Measurements from ENCODE around the gene MIF4GD. TPM values are rescaled to one million over a fixed set of nuclear protein-coding genes. Genes with fewer than 3 reads are reported as not detected.

MIF4GD gene
- total RNA-seq = 32.1 TPM
- long read RNA-seq, transcript MIF4GD-214 (5 exons, 1,230 nt) = minor isoform, 20 of 84 reads
- long read RNA-seq, transcript MIF4GD-208 (7 exons, 1,419 nt) = minor isoform, 10 of 84 reads
- long read RNA-seq, transcript MIF4GD-202 (6 exons, 1,306 nt) = major isoform, 25 of 84 reads
- long read RNA-seq, partial matches to known transcripts = 11 of 84 reads
- long read RNA-seq, other reads (novel, unspliced or antisense) = 12 of 84 reads

DNA sequence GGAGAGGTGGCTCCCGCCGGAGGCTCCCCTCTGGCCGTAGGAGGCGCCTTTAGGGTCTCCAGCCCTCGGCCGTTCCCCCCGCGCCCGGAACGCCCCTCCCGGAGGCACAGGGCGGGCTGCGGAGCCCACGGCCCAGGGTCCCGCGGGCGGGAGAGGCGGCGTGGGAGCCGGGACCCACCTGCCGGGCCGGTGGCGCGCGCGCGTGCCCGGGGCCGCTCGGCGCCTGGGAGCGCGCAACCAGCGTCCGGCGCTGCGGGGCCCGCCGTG, at the start of gene MIF4GD:
Gene MIF4GD (minus strand): TSS at position 266 of the 267 bp plus-strand sequence. CDS start 1,036 bp downstream, outside the sequence.
- intact Hi-C loops (cut with DNase I) = no loop called here
- no peaks in the 10 kb centered on the region for H3K27me3 ChIP-seq (ENCODE audit: low read depth)
- no peak for DNase-seq
- peak within 1 kb of the TSS; percentile 93 for H3K4me3 ChIP-seq
- no peak for TF ChIP-seq CTCF (IDR thresholded peaks at IDR 0.05)
- no peaks in the 10 kb centered on the region for H3K9me3 ChIP-seq
- ATAC-seq = no peak
- peak within 1 kb of the TSS; percentile 99 for H3K27ac ChIP-seq
- peaks cover 39% of the 10 kb centered on the region for H3K36me3 ChIP-seq
- peaks cover 23% of the 10 kb centered on the region for H3K4me1 ChIP-seq

- Histone ChIP-seq H3K27ac (no peak overlapping the region), H3K27me3 (ENCODE audit: low read depth) (no peaks in the 10 kb centered on the region), H3K36me3 (peaks cover 67% of the 10 kb centered on the region), H3K4me1 (peaks cover 35% of the 10 kb centered on the region), H3K9me3 (no peaks in the 10 kb centered on the region), H3K4me3 (no peak overlapping the region)
- ATAC-seq (no peak), DNase-seq (no peak)
- intact Hi-C loops (cut with DNase I) = loop anchor here (10.0 kb wide), 1 partner anchor 85 kb away; the partner anchor contains the start of gene GRB2
- no peak for TF ChIP-seq CTCF (IDR thresholded peaks at IDR 0.05)
These were observed 49.1 kb upstream of the MIF4GD start for GRCh38 chr17:75319904-75320691.

- Histone ChIP-seq H3K4me1 (peaks cover 24% of the 10 kb centered on the region), H3K36me3 (peaks cover 57% of the 10 kb centered on the region), H3K27ac (no peak overlapping the region), H3K4me3 (no peak overlapping the region), H3K9me3 (no peaks in the 10 kb centered on the region), H3K27me3 (ENCODE audit: low read depth) (no peaks in the 10 kb centered on the region)
- intact Hi-C loops (cut with DNase I) = no loop called here
- DNase-seq (no peak), ATAC-seq (no peak)
- TF ChIP-seq CTCF (IDR thresholded peaks at IDR 0.05) = no peak
These were observed 47.7 kb upstream of the MIF4GD start for GRCh38 chr17:75318615-75319222.

DNA sequence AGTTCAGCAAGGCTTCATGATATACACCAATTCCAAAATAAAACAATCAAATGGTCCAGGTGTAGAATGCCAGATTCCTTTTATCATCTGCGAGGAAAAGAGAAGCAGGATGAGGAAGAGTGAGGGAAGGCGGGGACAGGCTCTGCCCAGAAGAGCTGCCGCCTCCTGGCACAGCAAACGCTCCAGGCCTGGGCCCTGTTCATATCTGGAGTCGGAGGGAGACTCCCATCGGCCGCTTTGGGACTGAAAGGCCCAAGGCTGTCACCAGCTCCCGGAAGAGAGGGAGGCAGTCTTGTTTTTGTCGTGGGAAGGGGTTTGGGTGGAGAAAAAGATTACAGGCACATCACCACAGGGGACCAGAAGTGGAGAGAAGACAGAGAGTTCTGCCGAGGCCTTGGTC, 47.2 kb upstream of the MIF4GD start:
- no peaks in the 10 kb centered on the region for H3K9me3 ChIP-seq
- peaks cover 52% of the 10 kb centered on the region for H3K36me3 ChIP-seq
- DNase-seq (no peak), ATAC-seq (no peak)
- intact Hi-C loops (cut with DNase I) = no loop called here
- no peak for TF ChIP-seq CTCF (IDR thresholded peaks at IDR 0.05)
- H3K27ac ChIP-seq = no peak overlapping the region
- H3K27me3 ChIP-seq (ENCODE audit: low read depth) = no peaks in the 10 kb centered on the region
- peaks cover 20% of the 10 kb centered on the region for H3K4me1 ChIP-seq
- no peak overlapping the region for H3K4me3 ChIP-seq

GRCh38 chr17:75317671-75318070, 46.6 kb upstream of the MIF4GD start:
- Histone ChIP-seq H3K9me3 (no peaks in the 10 kb centered on the region), H3K4me3 (no peak overlapping the region), H3K4me1 (peaks cover 20% of the 10 kb centered on the region), H3K36me3 (peaks cover 50% of the 10 kb centered on the region), H3K27me3 (ENCODE audit: low read depth) (no peaks in the 10 kb centered on the region), H3K27ac (peak overlapping the region; percentile 46)
- intact Hi-C loops (cut with DNase I) = no loop called here
- no peak for ATAC-seq
- DNase-seq = no peak
- TF ChIP-seq CTCF (IDR thresholded peaks at IDR 0.05) = no peak
